H9 (cell line): ENCODE measurements around the gene LRRC58. TPM values are rescaled to one million over a fixed set of nuclear protein-coding genes. Genes with fewer than 3 reads are reported as not detected.
A peak's percentile ranks its signal among the peaks of the same experiment; 100 is the strongest.

Experiments used
- DNase-seq: peaks from one replicate; pipeline ENCODE4 v3.0.0-alpha.2; 2017
- H2AFZ ChIP-seq: one replicate; pipeline ENCODE4 v1.6.1; 2013; ENCODE audit warnings: mild to moderate bottlenecking, low read length, control low read depth, moderate library complexity
- H2AK5ac ChIP-seq: 2 replicates; pipeline ENCODE4 v1.6.1; 2013; ENCODE audit warnings: low read length, control low read depth, mixed read lengths; ENCODE audit not compliant: insufficient read length
- H2BK120ac ChIP-seq: one replicate; pipeline ENCODE4 v1.6.1; 2013; ENCODE audit warnings: low read depth, mild to moderate bottlenecking, low read length, control low read depth, inconsistent platforms; ENCODE audit not compliant: poor library complexity, severe bottlenecking
- H2BK12ac ChIP-seq: 2 replicates; pipeline ENCODE4 v1.6.1; 2013; ENCODE audit warnings: low read length, control low read depth, mixed read lengths, low read depth; ENCODE audit not compliant: insufficient read length
- H2BK15ac ChIP-seq: 2 replicates; pipeline ENCODE4 v1.6.1; 2013; ENCODE audit warnings: low read depth, low read length, control low read depth
- H2BK20ac ChIP-seq: one replicate; pipeline ENCODE4 v1.6.1; 2013; ENCODE audit warnings: low read depth, mild to moderate bottlenecking, low read length, control low read depth, inconsistent platforms; ENCODE audit not compliant: poor library complexity, severe bottlenecking
- H2BK5ac ChIP-seq: 2 replicates; pipeline ENCODE4 v1.6.1; 2013; ENCODE audit warnings: low read length, control low read depth, mixed read lengths; ENCODE audit not compliant: insufficient read length
- H3K14ac ChIP-seq: 2 replicates; pipeline ENCODE4 v1.6.1; 2013; ENCODE audit warnings: low read length, control low read depth; ENCODE audit not compliant: insufficient read depth
- H3K18ac ChIP-seq: 2 replicates; pipeline ENCODE4 v1.6.1; 2013; ENCODE audit warnings: low read depth, mild to moderate bottlenecking, mixed read lengths, low read length, control low read depth; ENCODE audit not compliant: insufficient read length
- H3K23ac ChIP-seq: 2 replicates; pipeline ENCODE4 v1.6.1; 2013; ENCODE audit warnings: low read length, control low read depth, mixed read lengths, low read depth; ENCODE audit not compliant: insufficient read length
- H3K23me2 ChIP-seq: 2 replicates; pipeline ENCODE4 v1.6.1; 2013; ENCODE audit warnings: low read depth, mild to moderate bottlenecking, mixed read lengths, low read length, control low read depth; ENCODE audit not compliant: insufficient read length, poor library complexity, severe bottlenecking
- H3K27ac ChIP-seq: 2 replicates; pipeline ENCODE4 v1.5.1; 2013; ENCODE audit warnings: low read length, control low read depth, mixed read lengths, low read depth; ENCODE audit not compliant: insufficient read length
- H3K27me3 ChIP-seq: 2 replicates; pipeline ENCODE4 v1.6.1; 2013; ENCODE audit warnings: low read length, control low read depth, inconsistent platforms; ENCODE audit not compliant: insufficient read depth
- H3K4ac ChIP-seq: 2 replicates; pipeline ENCODE4 v1.6.1; 2013; ENCODE audit warnings: low read depth, mild to moderate bottlenecking, control low read depth, inconsistent platforms, low read length, moderate library complexity
- H3K4me1 ChIP-seq: 2 replicates; pipeline ENCODE4 v1.6.1; 2013; ENCODE audit warnings: low read length, control low read depth, inconsistent platforms; ENCODE audit not compliant: insufficient read depth
- H3K4me2 ChIP-seq: 2 replicates; pipeline ENCODE4 v1.6.1; 2013; ENCODE audit warnings: low read length, control low read depth, mixed read lengths; ENCODE audit not compliant: insufficient read length, insufficient read depth
- H3K56ac ChIP-seq: 2 replicates; pipeline ENCODE4 v1.6.1; 2013; ENCODE audit warnings: low read depth, mild to moderate bottlenecking, mixed read lengths, low read length, control low read depth; ENCODE audit not compliant: insufficient read length
- H3K79me1 ChIP-seq: 2 replicates; pipeline ENCODE4 v1.6.1; 2013; ENCODE audit warnings: low read depth, mild to moderate bottlenecking, moderate library complexity, low read length, control low read depth, inconsistent platforms; ENCODE audit not compliant: insufficient read depth, poor library complexity, severe bottlenecking
- H3K79me2 ChIP-seq: 2 replicates; pipeline ENCODE4 v1.6.1; 2013; ENCODE audit warnings: low read length, control low read depth, inconsistent platforms; ENCODE audit not compliant: insufficient read depth
- H3K9ac ChIP-seq: 2 replicates; pipeline ENCODE4 v1.6.1; 2013; ENCODE audit warnings: low read length, control low read depth, mixed read lengths; ENCODE audit not compliant: insufficient read length; ENCODE audit errors: extremely low read depth
- H3K9me3 ChIP-seq: one replicate; pipeline ENCODE4 v1.6.1; 2013; ENCODE audit warnings: low read depth, low read length, inconsistent platforms; ENCODE audit not compliant: control insufficient read depth
- H3T11ph ChIP-seq: one replicate; pipeline ENCODE4 v1.6.1; 2013; ENCODE audit warnings: mild to moderate bottlenecking, low read length, control low read depth, inconsistent platforms
- H4K20me1 ChIP-seq: one replicate; pipeline ENCODE4 v1.6.1; 2013; ENCODE audit not compliant: control insufficient read depth, insufficient read length, insufficient read depth
- H4K5ac ChIP-seq: 2 replicates; pipeline ENCODE4 v1.6.1; 2013; ENCODE audit warnings: low read depth, mild to moderate bottlenecking, mixed read lengths, low read length, control low read depth; ENCODE audit not compliant: insufficient read length
- H4K8ac ChIP-seq: replicated peaks from 2 replicates; pipeline ENCODE4 v1.6.1; 2013; ENCODE audit warnings: low read length, control low read depth, mixed read lengths, low read depth; ENCODE audit not compliant: insufficient read length
- H4K91ac ChIP-seq: 2 replicates; pipeline ENCODE4 v1.6.1; 2013; ENCODE audit warnings: low read depth, mild to moderate bottlenecking, moderate library complexity, mixed read lengths, low read length, control low read depth; ENCODE audit not compliant: insufficient read length
- H3K27ac Mint-ChIP-seq, 3 experiments: 2 replicates in 2 of 3; 3 replicates in 1 of 3; pipeline ENCODE4 v1.8.0; 2020 to 2021; ENCODE audit warnings: mixed read lengths in 3 of 3, mild to moderate bottlenecking in 1 of 3, moderate library complexity in 1 of 3
- H3K27me3 Mint-ChIP-seq: 2 replicates; pipeline ENCODE4 v1.8.0; 2021; ENCODE audit warnings: low read depth, mild to moderate bottlenecking, moderate library complexity, mixed read lengths
- H3K36me3 Mint-ChIP-seq, 3 experiments: 2 replicates in 2 of 3; 3 replicates in 1 of 3; pipeline ENCODE4 v1.8.0; 2020 to 2021; ENCODE audit warnings: low read depth in 3 of 3, mixed read lengths in 3 of 3; ENCODE audit not compliant: insufficient read depth in 1 of 3
- H3K4me1 Mint-ChIP-seq, 2 experiments: 2 replicates each; pipeline ENCODE4 v1.8.0; 2020; ENCODE audit warnings: mixed read lengths in 2 of 2
- H3K4me3 Mint-ChIP-seq, 2 experiments: 2 replicates in 1 of 2; 3 replicates in 1 of 2; pipeline ENCODE4 v1.8.0; 2020 to 2021; ENCODE audit warnings: mild to moderate bottlenecking in 2 of 2, mixed read lengths in 2 of 2, moderate library complexity in 1 of 2
- H3K9me3 Mint-ChIP-seq, 2 experiments: 2 replicates in 1 of 2; 3 replicates in 1 of 2; pipeline ENCODE4 v1.8.0; 2020; ENCODE audit warnings: mild to moderate bottlenecking in 2 of 2, mixed read lengths in 2 of 2, moderate library complexity in 1 of 2
- WGBS: extraction: QIAGEN DNeasy Blood & Tissue Kit; methylation state at CpG from one replicate; pipeline ENCODE4 v1.1.7; 2013; ENCODE audit warnings: missing lambda C conversion rate, low lambda C conversion rate, mixed read lengths; ENCODE audit not compliant: insufficient read length; ENCODE audit errors: extremely low coverage; 5-methylcytosine and 5-hydroxymethylcytosine counted together
- total RNA-seq: library from RNA; stranded (reverse); gene quantifications from 2 replicates; pipeline ENCODE4 v1.2.1, GENCODE V29; 2021
- TF ChIP-seq, protein P1 (sequence below): fragments of 200-600 bp; sonication (generic); conservative IDR thresholded peaks from 3 replicates; pipeline ENCODE4 v1.8.0; 2021; ENCODE audit warnings: antibody characterized with exemption, mild to moderate bottlenecking

Gene LRRC58
- total RNA-seq, 1 experiment from 2014 or later, result 18.2 TPM

DNA sequence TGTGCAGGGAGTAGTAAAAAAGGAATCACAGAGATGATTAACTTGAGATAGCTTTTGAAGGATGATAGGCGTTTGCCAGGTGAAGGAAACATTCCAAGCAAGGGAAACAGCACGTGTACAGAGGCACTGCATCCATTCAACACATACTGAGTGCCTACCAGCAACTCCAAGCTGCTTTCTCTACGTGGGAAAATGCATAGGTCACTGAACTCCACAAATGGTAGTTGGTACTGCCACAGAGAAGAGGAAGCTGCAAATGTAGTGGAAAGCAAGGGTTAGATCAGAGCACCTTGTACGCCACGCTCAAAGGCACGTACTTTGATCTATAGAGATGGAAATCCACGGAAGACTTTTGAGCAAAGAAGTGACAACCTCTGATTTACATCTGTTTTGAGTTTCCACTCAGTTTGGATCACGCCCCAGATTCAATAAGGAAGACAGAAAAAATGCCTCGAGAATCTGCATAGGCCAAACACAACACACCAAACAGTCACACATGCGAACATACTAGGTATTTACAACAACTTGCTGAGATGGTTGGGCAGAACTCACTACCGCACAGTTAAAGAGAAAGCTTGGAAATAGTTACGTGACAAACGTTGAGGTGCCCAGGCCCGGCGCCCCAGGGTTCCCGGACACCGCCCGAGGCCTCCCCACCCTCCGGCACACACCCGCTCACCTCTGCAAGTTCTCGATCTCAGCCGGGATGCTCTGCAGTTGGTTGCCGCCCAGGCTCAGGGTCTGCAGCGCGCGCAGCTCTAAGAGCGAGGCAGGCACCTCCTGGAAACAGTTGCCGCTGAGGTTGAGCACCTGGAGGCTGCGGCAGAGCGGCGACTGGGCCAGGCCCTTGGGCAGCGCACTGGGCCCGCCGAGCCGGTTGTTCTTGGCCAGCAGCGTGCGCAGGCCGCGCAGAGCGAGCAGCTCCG, 826 bp downstream of the LRRC58 start:
- peak overlapping the region; percentile 97 for H3K4me2 ChIP-seq
- no peak overlapping the region for H2BK120ac ChIP-seq
- no peak overlapping the region for H3K27ac Mint-ChIP-seq
- no peak overlapping the region for H3T11ph ChIP-seq
- peaks cover 4% of the 10 kb centered on the region for H3K79me1 ChIP-seq
- peak overlapping the region; percentile 82 to 91 for H3K4me3 Mint-ChIP-seq
- H2BK20ac ChIP-seq, result no peak overlapping the region
- H3K56ac ChIP-seq, result no peak overlapping the region
- no peak overlapping the region for H3K23ac ChIP-seq
- H2BK15ac ChIP-seq, result no peak overlapping the region
- no peak overlapping the region for H2BK12ac ChIP-seq
- H3K27me3 Mint-ChIP-seq, result peaks cover 5% of the 10 kb centered on the region
- no peak overlapping the region for H2BK5ac ChIP-seq
- peaks cover 17 to 18% of the 10 kb centered on the region in 2 experiments for H3K4me1 Mint-ChIP-seq
- H3K4ac ChIP-seq, result no peak overlapping the region
- peak; percentile 78 for DNase-seq
- H2AFZ ChIP-seq, result no peak overlapping the region
- H3K27me3 ChIP-seq, result no peaks in the 10 kb centered on the region
- peaks cover 4% of the 10 kb centered on the region; the same call in 1 of the 2 replicates for H3K4me1 ChIP-seq
- peaks cover 12% of the 10 kb centered on the region for H3K23me2 ChIP-seq
- H3K79me2 ChIP-seq, result no peaks in the 10 kb centered on the region; the same call in 1 of the 2 replicates
- H3K27ac ChIP-seq, result no peak overlapping the region
- H3K36me3 Mint-ChIP-seq, result peaks cover 0 to 6% (median 3%) of the 10 kb centered on the region in 3 experiments; a peak in 5 of 7 replicates
- H3K9ac ChIP-seq, result peak overlapping the region; percentile 67
- H4K20me1 ChIP-seq, result no peaks in the 10 kb centered on the region
- H4K91ac ChIP-seq, result no peak overlapping the region
- no CpG with 5 or more reads among the region's 41 CpGs for WGBS
- no peaks in the 10 kb centered on the region for H3K9me3 ChIP-seq
- H4K8ac ChIP-seq, result no peak overlapping the region
- peak overlapping the region; percentile 64 for H3K18ac ChIP-seq
- TF ChIP-seq, protein P1, sequence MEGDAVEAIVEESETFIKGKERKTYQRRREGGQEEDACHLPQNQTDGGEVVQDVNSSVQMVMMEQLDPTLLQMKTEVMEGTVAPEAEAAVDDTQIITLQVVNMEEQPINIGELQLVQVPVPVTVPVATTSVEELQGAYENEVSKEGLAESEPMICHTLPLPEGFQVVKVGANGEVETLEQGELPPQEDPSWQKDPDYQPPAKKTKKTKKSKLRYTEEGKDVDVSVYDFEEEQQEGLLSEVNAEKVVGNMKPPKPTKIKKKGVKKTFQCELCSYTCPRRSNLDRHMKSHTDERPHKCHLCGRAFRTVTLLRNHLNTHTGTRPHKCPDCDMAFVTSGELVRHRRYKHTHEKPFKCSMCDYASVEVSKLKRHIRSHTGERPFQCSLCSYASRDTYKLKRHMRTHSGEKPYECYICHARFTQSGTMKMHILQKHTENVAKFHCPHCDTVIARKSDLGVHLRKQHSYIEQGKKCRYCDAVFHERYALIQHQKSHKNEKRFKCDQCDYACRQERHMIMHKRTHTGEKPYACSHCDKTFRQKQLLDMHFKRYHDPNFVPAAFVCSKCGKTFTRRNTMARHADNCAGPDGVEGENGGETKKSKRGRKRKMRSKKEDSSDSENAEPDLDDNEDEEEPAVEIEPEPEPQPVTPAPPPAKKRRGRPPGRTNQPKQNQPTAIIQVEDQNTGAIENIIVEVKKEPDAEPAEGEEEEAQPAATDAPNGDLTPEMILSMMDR, result no peak
- no peak overlapping the region for H4K5ac ChIP-seq
- H3K14ac ChIP-seq, result peak overlapping the region; percentile 85
- H3K9me3 Mint-ChIP-seq, result no peaks in the 10 kb centered on the region
- no peak overlapping the region for H2AK5ac ChIP-seq
